ENCODE data around the gene TSHZ2. TPM values are rescaled to one million over a fixed set of nuclear protein-coding genes. Genes with fewer than 3 reads are reported as not detected.
"Not testable (repeated sequence)": the region's sequence is repeated elsewhere in the genome, so short reads cannot be mapped to it uniquely, and the experiment has no call there.

Gene TSHZ2
- polyA plus RNA-seq, 1 donor from 2014 or later: 0.73 TPM

GRCh38 chr20:53354314-53354713 lies 382.2 kb downstream of the TSHZ2 start:
- no peaks in the 10 kb centered on the region for H3K4me1 Mint-ChIP-seq
- no peak overlapping the region for H3K4me3 Mint-ChIP-seq
- peaks cover 3% of the 10 kb centered on the region for H3K36me3 Mint-ChIP-seq
- H3K27ac Mint-ChIP-seq: no peak overlapping the region
- peaks cover 1% of the 10 kb centered on the region for H3K27me3 Mint-ChIP-seq
- H3K9me3 Mint-ChIP-seq: peaks cover 0 to 20% (median 3%) of the 10 kb centered on the region in 3 donors

- H3K4me3 Mint-ChIP-seq: no peak overlapping the region
- H3K9me3 Mint-ChIP-seq: peaks cover 0 to 20% (median 3%) of the 10 kb centered on the region in 3 donors
- H3K4me1 Mint-ChIP-seq: no peaks in the 10 kb centered on the region
Measured at GRCh38 chr20:53355790-53356189, 383.6 kb downstream of the TSHZ2 start.

GRCh38 chr20:53359425-53359824 lies 387.3 kb downstream of the TSHZ2 start:
- Mint-ChIP-seq H3K27ac (no peak overlapping the region), H3K9me3 (peaks cover 0 to 20% (median 3%) of the 10 kb centered on the region in 3 donors), H3K4me3 (no peak overlapping the region), H3K4me1 (no peaks in the 10 kb centered on the region), H3K27me3 (peaks cover 3% of the 10 kb centered on the region), H3K36me3 (peaks cover 3% of the 10 kb centered on the region)

More at GRCh38 chr20:53355790-53356189, 383.6 kb downstream of the TSHZ2 start:
- peaks cover 3% of the 10 kb centered on the region for H3K36me3 Mint-ChIP-seq
- peaks cover 1% of the 10 kb centered on the region for H3K27me3 Mint-ChIP-seq
- H3K27ac Mint-ChIP-seq: no peak overlapping the region

- Mint-ChIP-seq H3K9me3 (peaks cover 0 to 7% (median 3%) of the 10 kb centered on the region in 3 donors), H3K4me1 (no peaks in the 10 kb centered on the region), H3K36me3 (no peaks in the 10 kb centered on the region), H3K27ac (no peak overlapping the region), H3K4me3 (no peak overlapping the region), H3K27me3 (peaks cover 3% of the 10 kb centered on the region)
Measured at GRCh38 chr20:53360852-53361251, 388.7 kb downstream of the TSHZ2 start.

GRCh38 chr20:53362736-53363135 lies 390.6 kb downstream of the TSHZ2 start:
- Mint-ChIP-seq H3K27me3 (peaks cover 3% of the 10 kb centered on the region), H3K4me3 (no peak overlapping the region), H3K4me1 (no peaks in the 10 kb centered on the region), H3K27ac (no peak overlapping the region), H3K36me3 (no peaks in the 10 kb centered on the region), H3K9me3 (no peaks in the 10 kb centered on the region)

DNA sequence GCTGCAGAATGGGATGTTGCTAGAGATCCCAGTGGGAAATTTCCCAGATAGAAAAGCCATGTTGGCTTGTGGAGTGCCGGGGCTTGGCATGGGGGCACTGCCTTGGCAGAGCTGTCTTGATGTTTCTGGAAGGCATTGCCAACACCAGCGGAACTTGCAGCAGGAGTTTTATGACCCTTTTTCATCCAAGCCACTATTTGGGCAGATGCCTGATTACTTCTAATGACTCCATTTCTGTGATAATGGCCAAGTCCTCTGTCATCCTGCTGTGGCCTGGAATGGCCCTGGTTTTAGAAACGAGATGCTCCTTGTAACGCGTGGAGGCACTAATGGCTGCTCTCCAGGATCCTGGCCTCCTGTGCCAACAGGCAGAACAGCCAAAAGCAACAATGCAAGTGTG lies 392.5 kb downstream of the TSHZ2 start:
- H3K9me3 Mint-ChIP-seq: peaks cover 0 to 3% (median 0%) of the 10 kb centered on the region in 3 donors
- H3K4me1 Mint-ChIP-seq: no peaks in the 10 kb centered on the region
- H3K27me3 Mint-ChIP-seq: peaks cover 3% of the 10 kb centered on the region
- H3K36me3 Mint-ChIP-seq: no peaks in the 10 kb centered on the region
- no peak overlapping the region for H3K27ac Mint-ChIP-seq
- no peak overlapping the region for H3K4me3 Mint-ChIP-seq

GRCh38 chr20:53365076-53365475 lies 392.9 kb downstream of the TSHZ2 start:
- H3K4me1 Mint-ChIP-seq: no peaks in the 10 kb centered on the region
- H3K27ac Mint-ChIP-seq: no peak overlapping the region
- H3K9me3 Mint-ChIP-seq: peaks cover 0 to 3% (median 0%) of the 10 kb centered on the region in 3 donors
- peaks cover 3% of the 10 kb centered on the region for H3K27me3 Mint-ChIP-seq
- H3K36me3 Mint-ChIP-seq: no peaks in the 10 kb centered on the region
- no peak overlapping the region for H3K4me3 Mint-ChIP-seq

- Mint-ChIP-seq H3K27ac (no peak overlapping the region), H3K4me3 (no peak overlapping the region), H3K9me3 (peaks cover 0 to 3% (median 0%) of the 10 kb centered on the region in 3 donors), H3K27me3 (peaks cover 3% of the 10 kb centered on the region), H3K36me3 (no peaks in the 10 kb centered on the region), H3K4me1 (no peaks in the 10 kb centered on the region)
Measured at GRCh38 chr20:53365539-53366075, 393.4 kb downstream of the TSHZ2 start.

DNA sequence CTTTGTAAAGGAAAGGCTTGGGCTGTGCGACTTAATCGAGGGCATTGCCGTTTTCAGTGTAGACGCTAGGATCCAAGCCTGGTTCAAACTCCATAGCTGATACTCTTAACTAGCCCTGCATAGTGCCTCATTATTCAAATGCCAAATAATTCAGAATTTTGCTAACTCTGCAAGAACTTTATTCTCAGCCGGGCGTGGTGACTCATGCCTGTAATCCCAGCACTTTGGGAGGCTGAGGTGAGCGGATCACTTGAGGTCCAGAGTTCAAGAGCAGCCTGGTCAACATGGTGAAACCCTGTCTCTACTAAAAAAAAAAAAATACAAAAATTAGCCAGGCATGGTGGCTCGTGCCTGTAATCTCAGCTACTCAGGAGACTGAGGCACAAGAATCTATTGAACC lies 394.8 kb downstream of the TSHZ2 start:
- H3K4me1 Mint-ChIP-seq, H3K27me3 Mint-ChIP-seq, H3K9me3 Mint-ChIP-seq, H3K27ac Mint-ChIP-seq, H3K36me3 Mint-ChIP-seq, H3K4me3 Mint-ChIP-seq: not testable (repeated sequence)

DNA sequence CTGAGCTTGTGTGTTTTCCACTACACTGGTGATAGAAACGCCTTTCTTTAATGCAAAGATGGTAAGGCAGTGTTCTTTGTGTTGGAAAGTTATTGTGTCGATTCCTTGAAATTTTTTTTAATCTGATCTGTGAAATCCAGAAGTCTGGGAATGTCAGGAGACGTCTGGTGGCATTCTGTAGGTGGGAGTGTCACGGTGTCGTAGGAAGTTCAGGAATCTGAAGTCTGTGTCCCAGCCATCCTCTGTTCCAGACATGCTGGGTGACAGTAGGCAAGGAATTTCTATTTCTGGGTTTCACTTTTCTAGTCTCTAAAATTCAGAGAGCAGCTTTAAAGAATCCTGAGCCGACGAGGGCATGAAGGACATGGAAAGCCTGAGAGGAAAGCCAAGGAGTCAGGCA lies 397.7 kb downstream of the TSHZ2 start:
- Mint-ChIP-seq H3K4me3 (no peak overlapping the region), H3K4me1 (no peaks in the 10 kb centered on the region), H3K27me3 (no peaks in the 10 kb centered on the region), H3K9me3 (peaks cover 0 to 3% (median 0%) of the 10 kb centered on the region in 3 donors), H3K36me3 (no peaks in the 10 kb centered on the region), H3K27ac (no peak overlapping the region)

GRCh38 chr20:53370345-53370961 lies 398.3 kb downstream of the TSHZ2 start:
- Mint-ChIP-seq H3K36me3 (no peaks in the 10 kb centered on the region), H3K27ac (no peak overlapping the region), H3K4me3 (no peak overlapping the region), H3K9me3 (peaks cover 0 to 3% (median 0%) of the 10 kb centered on the region in 3 donors), H3K27me3 (no peaks in the 10 kb centered on the region), H3K4me1 (peaks cover 0 to 2% (median 0%) of the 10 kb centered on the region in 3 donors)

- no peak overlapping the region for H3K27ac Mint-ChIP-seq
- H3K9me3 Mint-ChIP-seq: peaks cover 0 to 3% (median 0%) of the 10 kb centered on the region in 3 donors
- no peaks in the 10 kb centered on the region for H3K27me3 Mint-ChIP-seq
- H3K36me3 Mint-ChIP-seq: no peaks in the 10 kb centered on the region
- H3K4me3 Mint-ChIP-seq: no peak overlapping the region
- H3K4me1 Mint-ChIP-seq: peaks cover 0 to 2% (median 0%) of the 10 kb centered on the region in 3 donors
Measured at GRCh38 chr20:53371216-53371615, 399.1 kb downstream of the TSHZ2 start.

- Mint-ChIP-seq H3K27ac (no peak overlapping the region), H3K4me3 (no peak overlapping the region), H3K9me3 (no peaks in the 10 kb centered on the region), H3K27me3 (peaks cover 2% of the 10 kb centered on the region), H3K36me3 (no peaks in the 10 kb centered on the region), H3K4me1 (peaks cover 0 to 2% (median 0%) of the 10 kb centered on the region in 3 donors)
Measured at GRCh38 chr20:53376021-53376420, 403.9 kb downstream of the TSHZ2 start.

DNA sequence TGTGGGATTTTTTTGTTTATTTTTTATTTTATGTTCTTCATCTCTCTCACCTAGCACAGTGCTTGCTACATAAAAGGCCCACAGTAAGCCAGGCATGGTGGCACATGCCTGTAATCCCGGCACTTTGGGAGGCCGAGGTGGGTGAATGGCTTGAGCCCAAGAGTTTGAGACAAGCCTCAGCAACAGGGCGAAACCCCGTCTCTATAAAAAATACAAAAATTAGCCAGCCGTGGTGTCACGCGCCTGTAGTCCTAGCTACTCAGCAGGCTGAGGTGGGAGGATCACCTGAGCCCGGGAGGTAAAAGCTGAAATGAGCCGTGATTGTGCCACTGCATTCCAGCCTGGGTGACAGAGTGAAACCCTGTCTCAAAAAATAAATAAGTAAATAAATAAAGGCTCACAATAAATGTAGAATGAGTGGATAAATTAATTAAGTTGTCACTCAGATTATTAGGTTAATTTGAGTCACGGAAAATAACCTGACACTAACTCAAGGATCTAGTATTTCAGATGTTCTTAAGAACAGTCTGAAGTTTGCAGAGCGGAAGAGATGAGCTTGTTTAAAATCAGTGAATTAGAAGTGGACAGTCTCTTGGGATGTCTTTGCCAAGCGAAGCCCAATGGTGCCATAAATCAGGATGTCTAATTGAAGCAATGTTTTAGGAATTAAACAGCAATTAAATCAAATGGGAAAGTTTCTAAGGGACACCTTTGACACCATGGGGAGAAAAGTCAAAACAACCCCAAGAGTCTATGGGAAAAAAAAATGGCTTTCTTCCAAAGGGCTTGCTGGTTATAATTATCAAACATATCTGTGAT lies 407.1 kb downstream of the TSHZ2 start:
- Mint-ChIP-seq H3K36me3 (no peaks in the 10 kb centered on the region), H3K4me3 (no peak overlapping the region), H3K9me3 (no peaks in the 10 kb centered on the region), H3K27ac (no peak overlapping the region), H3K27me3 (peaks cover 2% of the 10 kb centered on the region), H3K4me1 (peaks cover 0 to 2% (median 0%) of the 10 kb centered on the region in 3 donors)

- Mint-ChIP-seq H3K9me3 (no peaks in the 10 kb centered on the region), H3K27ac (no peak overlapping the region), H3K4me3 (no peak overlapping the region), H3K36me3 (no peaks in the 10 kb centered on the region), H3K27me3 (peaks cover 2% of the 10 kb centered on the region), H3K4me1 (peaks cover 0 to 2% (median 0%) of the 10 kb centered on the region in 3 donors)
Measured at GRCh38 chr20:53379833-53380120, 407.6 kb downstream of the TSHZ2 start.
